MCF 10A (cell line): ENCODE results near the gene CRK. TPM values are rescaled to one million over a fixed set of nuclear protein-coding genes. Genes with fewer than 3 reads are reported as not detected.
A peak's percentile ranks its signal among the peaks of the same experiment; 100 is the strongest.

ENCODE experiments used
- BruUV-seq: library from RNA; stranded (reverse); fragments of 400-500 nt; replicated peaks from 2 replicates; lab custom pipeline; 2021; lab: Mats Ljungman, UMichigan
- CTCF ChIA-PET: fragments of 300-600 bp; sonication (Branson Sonifier 250); formaldehyde crosslinking; extraction: SDS; loops from one replicate; lab custom pipeline; 2021; ENCODE audit warnings: antibody characterized with exemption, inconsistent platforms; lab: Yijun Ruan, JAX
- POLR2A ChIA-PET: fragments of 300-600, 350-650 bp; sonication (Branson Sonifier 250); formaldehyde crosslinking; extraction: SDS; loops from one replicate; lab custom pipeline; 2020; ENCODE audit warnings: antibody characterized with exemption, inconsistent platforms; lab: Yijun Ruan, JAX
- DNase-seq: peaks from one replicate; pipeline ENCODE4 v3.0.0-alpha.2; 2018; ENCODE audit not compliant: unreplicated experiment
- H3K27ac Mint-ChIP-seq: one replicate; pipeline ENCODE4 v1.8.0; 2022; ENCODE audit warnings: mild to moderate bottlenecking, low read depth, mixed read lengths; ENCODE audit not compliant: unreplicated experiment
- H3K27me3 Mint-ChIP-seq: one replicate; pipeline ENCODE4 v1.8.0; 2022; ENCODE audit warnings: mixed read lengths; ENCODE audit not compliant: insufficient read depth, unreplicated experiment
- H3K36me3 Mint-ChIP-seq: one replicate; pipeline ENCODE4 v1.8.0; 2022; ENCODE audit warnings: mild to moderate bottlenecking, moderate library complexity, mixed read lengths; ENCODE audit not compliant: insufficient read depth, unreplicated experiment
- H3K4me1 Mint-ChIP-seq: one replicate; pipeline ENCODE4 v1.8.0; 2022; ENCODE audit warnings: mixed read lengths; ENCODE audit not compliant: insufficient read depth, unreplicated experiment
- H3K4me3 Mint-ChIP-seq: one replicate; pipeline ENCODE4 v1.8.0; 2022; ENCODE audit warnings: mild to moderate bottlenecking, moderate library complexity, mixed read lengths; ENCODE audit not compliant: unreplicated experiment
- H3K9me3 Mint-ChIP-seq: one replicate; pipeline ENCODE4 v1.8.0; 2022; ENCODE audit warnings: mixed read lengths; ENCODE audit not compliant: unreplicated experiment
- intact Hi-C: fragments of 100-400 bp; cut with micrococcal nuclease; formaldehyde crosslinking; loops from 2 replicates; pipeline ENCODE4 v1.14.1; 2022
- total RNA-seq: library from RNA; stranded (reverse); gene quantifications from 2 replicates; pipeline ENCODE4 v1.2.3, GENCODE V29; 2022
- TF ChIP-seq, protein P1 (sequence below): fragments of 200-600 bp; IDR thresholded peaks from one replicate; pipeline ENCODE4 v1.8.0; 2022; ENCODE audit warnings: antibody characterized with exemption, mild to moderate bottlenecking; ENCODE audit not compliant: unreplicated experiment

The CRK gene
- total RNA-seq, 1 experiment from 2014 or later: 70.6 TPM

GRCh38 chr17:1438593-1439083 is 17.4 kb downstream of the CRK start:
- no peaks in the 10 kb centered on the region for H3K27me3 Mint-ChIP-seq
- TF ChIP-seq, protein P1, sequence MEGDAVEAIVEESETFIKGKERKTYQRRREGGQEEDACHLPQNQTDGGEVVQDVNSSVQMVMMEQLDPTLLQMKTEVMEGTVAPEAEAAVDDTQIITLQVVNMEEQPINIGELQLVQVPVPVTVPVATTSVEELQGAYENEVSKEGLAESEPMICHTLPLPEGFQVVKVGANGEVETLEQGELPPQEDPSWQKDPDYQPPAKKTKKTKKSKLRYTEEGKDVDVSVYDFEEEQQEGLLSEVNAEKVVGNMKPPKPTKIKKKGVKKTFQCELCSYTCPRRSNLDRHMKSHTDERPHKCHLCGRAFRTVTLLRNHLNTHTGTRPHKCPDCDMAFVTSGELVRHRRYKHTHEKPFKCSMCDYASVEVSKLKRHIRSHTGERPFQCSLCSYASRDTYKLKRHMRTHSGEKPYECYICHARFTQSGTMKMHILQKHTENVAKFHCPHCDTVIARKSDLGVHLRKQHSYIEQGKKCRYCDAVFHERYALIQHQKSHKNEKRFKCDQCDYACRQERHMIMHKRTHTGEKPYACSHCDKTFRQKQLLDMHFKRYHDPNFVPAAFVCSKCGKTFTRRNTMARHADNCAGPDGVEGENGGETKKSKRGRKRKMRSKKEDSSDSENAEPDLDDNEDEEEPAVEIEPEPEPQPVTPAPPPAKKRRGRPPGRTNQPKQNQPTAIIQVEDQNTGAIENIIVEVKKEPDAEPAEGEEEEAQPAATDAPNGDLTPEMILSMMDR: no peak
- ChIA-PET CTCF (interaction anchor here (1.0 to 1.2 kb wide), 2 partner anchors 12 to 78 kb away, joined by 3 to 5 read pairs; partner anchors contain the start of gene INPP5K), POLR2A (interaction anchor here (2.0 kb wide), 1 partner anchor 16 kb away, joined by 6 read pairs; no protein-coding TSS in a partner anchor)
- H3K9me3 Mint-ChIP-seq: no peaks in the 10 kb centered on the region
- H3K27ac Mint-ChIP-seq: no peak overlapping the region
- intact Hi-C loops: no loop called here
- H3K36me3 Mint-ChIP-seq: peaks cover 68% of the 10 kb centered on the region
- no peak for DNase-seq
- peaks cover 6% of the 10 kb centered on the region for H3K4me1 Mint-ChIP-seq
- H3K4me3 Mint-ChIP-seq: no peak overlapping the region
- BruUV-seq: no TSS peak

DNA sequence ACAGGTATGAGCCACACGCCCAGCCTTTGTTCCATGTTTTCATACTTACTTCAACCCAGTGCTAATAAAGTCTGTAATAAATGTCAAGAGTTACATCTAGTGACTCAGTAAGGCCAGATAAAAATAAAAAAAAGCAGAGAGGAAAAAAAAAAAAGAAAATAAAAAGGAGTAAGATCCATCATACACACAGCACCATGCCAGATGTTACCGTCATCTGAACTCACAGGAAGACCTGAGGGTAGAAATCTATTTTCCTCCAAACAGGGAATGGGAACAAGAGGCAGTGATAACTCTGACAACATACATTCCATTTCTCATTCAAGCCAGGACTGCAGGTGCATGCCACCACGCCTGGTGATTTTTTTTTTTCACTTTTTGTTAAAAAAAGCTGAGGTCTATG is 20.7 kb downstream of the CRK start:
- intact Hi-C loops: no loop called here
- TF ChIP-seq, protein P1: no peak
- H3K27me3 Mint-ChIP-seq: no peaks in the 10 kb centered on the region
- BruUV-seq: TSS peak; percentile 30
- H3K4me1 Mint-ChIP-seq: peaks cover 6% of the 10 kb centered on the region
- DNase-seq: no peak
- ChIA-PET POLR2A (interaction anchor here (0.9 to 1.6 kb wide), 3 partner anchors 8 to 44 kb away, joined by 4 to 8 read pairs (median 4); partner anchors contain the start of gene YWHAE), CTCF (interaction anchor here (0.7 kb wide), 1 partner anchor 214 kb away, joined by 5 read pairs; the partner anchor contains the start of gene RILP)
- no peak overlapping the region for H3K4me3 Mint-ChIP-seq
- peak overlapping the region; percentile 61 for H3K27ac Mint-ChIP-seq
- H3K36me3 Mint-ChIP-seq: peaks cover 74% of the 10 kb centered on the region
- H3K9me3 Mint-ChIP-seq: no peaks in the 10 kb centered on the region

DNA sequence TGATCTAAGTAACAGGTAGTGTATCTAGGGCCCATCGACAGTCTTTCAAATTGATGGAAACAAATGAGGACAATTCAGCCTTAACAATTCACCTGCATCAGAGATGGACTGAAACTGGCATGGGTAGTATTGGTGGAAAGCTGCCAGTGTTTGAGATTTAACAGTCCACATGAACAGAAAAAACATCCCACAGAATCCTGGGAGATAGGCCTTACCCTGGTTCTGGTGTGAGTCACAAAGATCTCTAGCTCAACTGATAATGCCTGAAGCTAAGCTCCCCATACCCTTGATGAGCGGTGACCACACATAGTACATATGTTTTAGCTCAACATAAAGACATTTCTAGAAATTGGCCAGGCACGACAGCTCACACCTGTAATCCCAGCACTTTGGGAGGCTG is 21.9 kb downstream of the CRK start:
- Mint-ChIP-seq H3K36me3 (peaks cover 76% of the 10 kb centered on the region), H3K27ac (no peak overlapping the region), H3K9me3 (no peaks in the 10 kb centered on the region), H3K27me3 (no peaks in the 10 kb centered on the region), H3K4me3 (no peak overlapping the region), H3K4me1 (peaks cover 6% of the 10 kb centered on the region)
- TF ChIP-seq, protein P1: no peak
- intact Hi-C loops: no loop called here
- no TSS peak for BruUV-seq
- ChIA-PET CTCF (interaction anchor here (0.6 kb wide), 1 partner anchor 64 kb away, joined by 3 read pairs; no protein-coding TSS in a partner anchor), POLR2A (interaction anchor here (0.7 to 1.6 kb wide), 2 partner anchors 9 to 22 kb away, joined by 4 to 8 read pairs; partner anchors contain the start of gene CRK)
- DNase-seq: no peak

DNA sequence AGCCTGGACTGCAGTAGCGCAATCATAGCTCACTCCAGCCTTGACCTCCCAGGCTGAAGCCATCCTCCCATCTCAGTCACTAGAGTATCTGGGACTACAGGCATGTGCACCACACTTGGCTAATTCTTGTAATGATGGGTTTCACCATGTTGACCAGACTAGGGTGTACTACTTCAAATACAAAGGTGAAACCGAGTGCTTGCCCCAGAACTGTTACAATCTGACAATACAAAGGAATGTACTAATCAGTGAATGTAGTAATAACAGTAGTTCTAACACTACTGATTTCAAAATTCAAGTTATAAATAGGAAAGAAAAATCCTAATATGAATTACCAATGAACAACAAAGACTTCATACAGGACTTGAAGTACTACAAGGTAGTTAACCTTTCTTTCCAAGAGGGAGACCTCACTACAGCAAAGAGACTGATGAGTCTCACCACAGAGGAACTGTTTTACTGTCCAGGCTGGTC is 24.4 kb downstream of the CRK start:
- intact Hi-C loops: no loop called here
- no TSS peak for BruUV-seq
- Mint-ChIP-seq H3K9me3 (no peaks in the 10 kb centered on the region), H3K4me1 (peaks cover 6% of the 10 kb centered on the region), H3K27me3 (no peaks in the 10 kb centered on the region), H3K36me3 (peaks cover 83% of the 10 kb centered on the region), H3K27ac (no peak overlapping the region), H3K4me3 (no peak overlapping the region)
- no peak for DNase-seq
- CTCF ChIA-PET: interaction anchor here (0.6 kb wide), 1 partner anchor 153 kb away, joined by 3 read pairs; no protein-coding TSS in a partner anchor
- POLR2A ChIA-PET: no interaction called here
- TF ChIP-seq, protein P1: no peak
